GM23338 (cell line): ENCODE measurements around the gene CDHR5. TPM values are rescaled to one million over a fixed set of nuclear protein-coding genes. Genes with fewer than 3 reads are reported as not detected.

Experiments
- ATAC-seq: fragments of 200-7000 bp; cut with Tn5 transposase; 3 replicates; pipeline ENCODE4 v1.9.1; 2020
- DNase-seq: peaks from one replicate; pipeline ENCODE4 v3.0.0-alpha.2; 2015; ENCODE audit warnings: low spot score
- H2AFZ ChIP-seq: fragments of 200-600 bp; sonication (generic); 2 replicates; pipeline ENCODE4 v1.8.0; 2016; ENCODE audit warnings: antibody characterized with exemption, mild to moderate bottlenecking, moderate library complexity
- H3F3A ChIP-seq: fragments of 200-600 bp; sonication (generic); replicated peaks from 2 replicates; pipeline ENCODE4 v1.8.0; 2017; ENCODE audit warnings: antibody characterized with exemption, mixed run types, low read depth
- H3K27ac ChIP-seq: fragments of 200-600 bp; sonication (generic); 2 replicates; pipeline ENCODE4 v1.6.1; 2016; ENCODE audit warnings: low read depth
- H3K27me3 ChIP-seq: fragments of 200-600 bp; sonication (generic); 2 replicates; pipeline ENCODE4 v1.8.0; 2016; ENCODE audit warnings: mild to moderate bottlenecking, mixed run types, moderate library complexity; ENCODE audit not compliant: insufficient read depth
- H3K36me3 ChIP-seq: fragments of 200-600 bp; sonication (generic); 2 replicates; pipeline ENCODE4 v1.8.0; 2016; ENCODE audit warnings: mild to moderate bottlenecking; ENCODE audit not compliant: insufficient read depth
- H3K4me1 ChIP-seq: fragments of 200-600 bp; sonication (generic); 2 replicates; pipeline ENCODE4 v1.8.0; 2016; ENCODE audit warnings: mild to moderate bottlenecking, moderate library complexity; ENCODE audit not compliant: insufficient read depth
- H3K4me2 ChIP-seq: fragments of 200-600 bp; sonication (generic); 2 replicates; pipeline ENCODE4 v1.7.1; 2017; ENCODE audit warnings: mixed run types
- H3K4me3 ChIP-seq: fragments of 200-600 bp; sonication (generic); 2 replicates; pipeline ENCODE4 v1.6.1; 2016; ENCODE audit warnings: mixed run types
- H3K79me2 ChIP-seq: fragments of 200-600 bp; sonication (generic); replicated peaks from 2 replicates; pipeline ENCODE4 v1.8.0; 2017; ENCODE audit warnings: mild to moderate bottlenecking; ENCODE audit not compliant: insufficient read depth
- H3K9me2 ChIP-seq: fragments of 200-600 bp; sonication (generic); 2 replicates; pipeline ENCODE4 v1.8.0; 2017; ENCODE audit not compliant: insufficient read depth
- H4K20me1 ChIP-seq: fragments of 200-600 bp; sonication (generic); replicated peaks from 2 replicates; pipeline ENCODE4 v1.8.0; 2017; ENCODE audit warnings: mild to moderate bottlenecking; ENCODE audit not compliant: insufficient read depth
- H3K27ac Mint-ChIP-seq: 2 replicates; pipeline ENCODE4 v1.8.0; 2020; ENCODE audit warnings: inconsistent platforms, mild to moderate bottlenecking, moderate library complexity, mixed read lengths
- H3K27me3 Mint-ChIP-seq: 3 replicates; pipeline ENCODE4 v1.8.0; 2022; ENCODE audit warnings: low read depth, mild to moderate bottlenecking, moderate library complexity, mixed read lengths, inconsistent platforms; ENCODE audit not compliant: insufficient read depth, poor library complexity
- H3K36me3 Mint-ChIP-seq: 3 replicates; pipeline ENCODE4 v1.8.0; 2021; ENCODE audit warnings: low read depth, mild to moderate bottlenecking, inconsistent platforms, moderate library complexity, mixed read lengths
- H3K4me1 Mint-ChIP-seq: 3 replicates; pipeline ENCODE4 v1.8.0; 2020; ENCODE audit warnings: mild to moderate bottlenecking, inconsistent platforms, mixed read lengths
- H3K4me3 Mint-ChIP-seq: 3 replicates; pipeline ENCODE4 v1.8.0; 2021; ENCODE audit warnings: moderate library complexity, mild to moderate bottlenecking, inconsistent platforms, mixed read lengths
- H3K9me3 Mint-ChIP-seq: 3 replicates; pipeline ENCODE4 v1.8.0; 2020; ENCODE audit warnings: moderate library complexity, mild to moderate bottlenecking, inconsistent platforms, mixed read lengths
- CREB1 ChIP-seq: fragments of 250-450 bp; sonication (Bioruptor Pico); IDR thresholded peaks from 2 replicates; pipeline ENCODE4 v1.5.0; 2020; ENCODE audit warnings: low read depth, mild to moderate bottlenecking, moderate library complexity
- CTCF ChIP-seq, 2 experiments: fragments of 200-600 bp in 1 of 2; sonication (generic) in 1 of 2; conservative IDR thresholded peaks; 2 replicates each; pipeline versions ENCODE4 v1.5.1 to v1.6.1; 2016 to 2017; ENCODE audit warnings: antibody characterized with exemption in 2 of 2, low read depth in 2 of 2, mild to moderate bottlenecking in 2 of 2, moderate library complexity in 1 of 2
- ETS1 ChIP-seq: IDR thresholded peaks from 2 replicates; pipeline ENCODE4 v1.6.1; 2016; ENCODE audit warnings: antibody characterized with exemption
- EZH2 ChIP-seq: fragments of 200-600 bp; sonication (generic); IDR thresholded peaks from one replicate; pipeline ENCODE4 v1.8.0; 2017; ENCODE audit warnings: antibody characterized with exemption, mild to moderate bottlenecking, low read depth; ENCODE audit not compliant: unreplicated experiment
- EZH2phosphoT487 ChIP-seq: fragments of 200-600 bp; sonication (generic); IDR thresholded peaks from one replicate; pipeline ENCODE4 v1.8.1; 2018; ENCODE audit warnings: antibody characterized with exemption; ENCODE audit not compliant: unreplicated experiment
- JUNB ChIP-seq: IDR thresholded peaks from one replicate; pipeline ENCODE4 v1.6.1; 2016; ENCODE audit warnings: antibody characterized with exemption; ENCODE audit not compliant: unreplicated experiment
- NANOG ChIP-seq: IDR thresholded peaks from 2 replicates; pipeline ENCODE4 v1.6.1; 2016; ENCODE audit warnings: antibody characterized with exemption, borderline replicate concordance
- POLR2AphosphoS5 ChIP-seq: IDR thresholded peaks from 2 replicates; pipeline ENCODE4 v1.6.1; 2016; ENCODE audit warnings: antibody characterized with exemption, low read depth
- REST ChIP-seq: IDR thresholded peaks from one replicate; pipeline ENCODE4 v1.6.1; 2018; ENCODE audit warnings: antibody characterized with exemption; ENCODE audit not compliant: unreplicated experiment
- STAT1 ChIP-seq: IDR thresholded peaks from one replicate; pipeline ENCODE4 v1.6.1; 2016; ENCODE audit warnings: antibody characterized with exemption; ENCODE audit not compliant: unreplicated experiment
- ZNF114 ChIP-seq: fragments of 250-450 bp; sonication (Bioruptor Pico); IDR thresholded peaks from 2 replicates; pipeline ENCODE4 v1.5.0; 2020; ENCODE audit warnings: mild to moderate bottlenecking, moderate library complexity
- ZNF331 ChIP-seq: fragments of 250-450 bp; sonication (Bioruptor Pico); IDR thresholded peaks from 2 replicates; pipeline ENCODE4 v1.5.0; 2020; ENCODE audit warnings: low read depth, mild to moderate bottlenecking, moderate library complexity
- ZNF462 ChIP-seq: fragments of 250-450 bp; sonication (Bioruptor Pico); IDR thresholded peaks from 2 replicates; pipeline ENCODE4 v1.5.0; 2020; ENCODE audit warnings: mild to moderate bottlenecking, moderate library complexity
- polyA plus RNA-seq: library from polyadenylated mRNA; unstranded; fragments of >200 nt; fragmentation: Nextera tagmentation; extraction: Ambion mirVana; gene quantifications from 2 replicates; pipeline ENCODE4 v1.2.1, GENCODE V29; 2016
- total RNA-seq: library from RNA; depleted of rRNA; stranded (reverse); fragments of >200 nt; shearing (Covaris generic); gene quantifications from 2 replicates; pipeline ENCODE4 v1.2.3, GENCODE V29; 2014

The CDHR5 gene
- total and polyA plus RNA-seq, 2 experiments from 2014 or later, result not detected

- peaks cover 4% of the 10 kb centered on the region; the same call in 1 of the 2 replicates for H3K36me3 ChIP-seq
- Mint-ChIP-seq H3K27ac (no peak overlapping the region), H3K27me3 (peaks cover 15% of the 10 kb centered on the region), H3K4me1 (peaks cover 3% of the 10 kb centered on the region; the same call in 2 of the 3 replicates), H3K4me3 (no peak overlapping the region), H3K36me3 (peaks cover 46% of the 10 kb centered on the region), H3K9me3 (no peaks in the 10 kb centered on the region)
- H3K79me2 ChIP-seq, result no peaks in the 10 kb centered on the region
- H3F3A ChIP-seq, result 0 out of 2 replicates have a peak, but pooled peaks cover 6% of the 10 kb centered on the region
- H3K9me2 ChIP-seq, result no peaks in the 10 kb centered on the region
- TF ChIP-seq EZH2phosphoT487, result no peak
- no peak for TF ChIP-seq CREB1 (CRISPR knock-in tag)
- TF ChIP-seq REST, result no peak
- TF ChIP-seq POLR2AphosphoS5, result no peak
- TF ChIP-seq EZH2, result no peak
- no peak for TF ChIP-seq ZNF462 (CRISPR knock-in tag)
- no peak for TF ChIP-seq ZNF331
- no peak for TF ChIP-seq JUNB
- no peak for TF ChIP-seq STAT1
- no peak for TF ChIP-seq ZNF114 (CRISPR knock-in tag)
- TF ChIP-seq ETS1, result no peak
- no peak for TF ChIP-seq NANOG
- TF ChIP-seq CTCF (conservative IDR thresholded peaks at IDR 0.05; ENCODE audit: low read depth in 2 of 2), result no peak
- ATAC-seq, result no peak
- no peak overlapping the region for H3K4me2 ChIP-seq
- 0 out of 2 replicates have a peak overlapping the region, but pooled peaks have one; percentile 6 for H3K27ac ChIP-seq
- no peaks in the 10 kb centered on the region; the same call in 1 of the 2 replicates for H3K4me1 ChIP-seq
- no peaks in the 10 kb centered on the region for H3K27me3 ChIP-seq
- no peak overlapping the region for H2AFZ ChIP-seq
- no peaks in the 10 kb centered on the region; the same call in 1 of the 2 replicates for H4K20me1 ChIP-seq
- no peak for DNase-seq
- H3K4me3 ChIP-seq, result no peak overlapping the region
These were observed 25.7 kb upstream of the CDHR5 start for GRCh38 chr11:650482-650881.
